Esophagus muscularis mucosa (tissue), 4 donors: Measurements from ENCODE around the gene C1orf35. TPM values are rescaled to one million over a fixed set of nuclear protein-coding genes. Genes with fewer than 3 reads are reported as not detected.

Source experiments
- DNase-seq: peaks from one replicate; pipeline ENCODE4 v3.0.0-alpha.2; 2017; ENCODE audit errors: extremely low spot score
- H3K27ac ChIP-seq, 4 donors: fragments of 200-600 bp; sonication (generic); replicated peaks in 1 of 4; 1 replicate in 3 of 4; 2 replicates in 1 of 4; pipeline ENCODE4 v1.5.1; 2016 to 2019; ENCODE audit warnings: mild to moderate bottlenecking in 1 of 4
- H3K27me3 ChIP-seq, 4 donors: fragments of 200-600 bp; sonication (generic); one replicate each; pipeline versions ENCODE4 v1.5.1 to v1.6.0; 2016 to 2019
- H3K36me3 ChIP-seq, 4 donors: fragments of 200-600 bp; sonication (generic); one replicate each; pipeline ENCODE4 v1.5.1; 2016 to 2019
- H3K4me1 ChIP-seq, 4 donors: fragments of 200-600 bp; sonication (generic); one replicate each; pipeline ENCODE4 v1.5.1; 2016 to 2019
- H3K4me3 ChIP-seq, 4 donors: fragments of 200-600 bp; sonication (generic); 1 replicate in 2 of 4; 2 replicates in 2 of 4; pipeline ENCODE4 v1.5.1; 2016 to 2019; ENCODE audit warnings: mild to moderate bottlenecking in 4 of 4, moderate library complexity in 1 of 4
- H3K9me3 ChIP-seq, 4 donors: fragments of 200-600 bp; sonication (generic); 1 replicate in 3 of 4; 2 replicates in 1 of 4; pipeline ENCODE4 v1.5.1; 2016 to 2019
- CTCF ChIP-seq, 3 experiments: fragments of 200-600 bp in 2 of 3; fragments of 450-650 bp in 1 of 3; sonication (generic) in 2 of 3; IDR thresholded peaks; one replicate each; pipeline ENCODE4 v1.5.1; 2017 to 2019; ENCODE audit warnings: antibody characterized with exemption in 3 of 3, mild to moderate bottlenecking in 2 of 3, moderate library complexity in 1 of 3
- EP300 ChIP-seq: sonication (generic); formaldehyde crosslinking; IDR thresholded peaks from one replicate; pipeline ENCODE4 v1.6.1; 2017; ENCODE audit warnings: antibody characterized with exemption
- POLR2A ChIP-seq: fragments of 450-650 bp; IDR thresholded peaks from one replicate; pipeline ENCODE4 v1.6.1; 2017; ENCODE audit warnings: antibody characterized with exemption, moderate library complexity, mild to moderate bottlenecking, low read depth
- POLR2AphosphoS5 ChIP-seq, 2 donors: sonication (generic); formaldehyde crosslinking; IDR thresholded peaks; one replicate each; pipeline ENCODE4 v1.6.1; 2017; ENCODE audit warnings: antibody characterized with exemption in 2 of 2
- WGBS: methylation state at CpG from one replicate; pipeline ENCODE4 v1.1.5; 2018; 5-methylcytosine and 5-hydroxymethylcytosine counted together
- intact Hi-C: fragments of 100-400 bp; cut with DNase I; formaldehyde crosslinking; loops from one replicate; pipeline ENCODE4 v1.15.1; 2023
- total RNA-seq, 4 donors: library from RNA; depleted of rRNA; stranded (reverse); fragments of >200 nt; gene quantifications; one replicate each; pipeline versions ENCODE4 v1.1.0 to v1.2.1, GENCODE V29; 2016

Gene C1orf35
- total RNA-seq, 4 donors from 2014 or later = 11.2 to 24.3 (median 11.9) TPM

- H3K27ac ChIP-seq = no peak overlapping the region
- no peak for DNase-seq
- no peaks in the 10 kb centered on the region for H3K27me3 ChIP-seq
- intact Hi-C loops = no loop called here
- H3K4me3 ChIP-seq = no peak overlapping the region
- WGBS = 59% methylated on average over 5 of the region's 5 CpGs
- H3K36me3 ChIP-seq = no peaks in the 10 kb centered on the region
- H3K9me3 ChIP-seq = no peaks in the 10 kb centered on the region
- TF ChIP-seq POLR2AphosphoS5 (IDR thresholded peaks at IDR 0.05) (no peak), POLR2A (no peak), CTCF (IDR thresholded peaks at IDR 0.05) (no peak), EP300 (no peak)
- H3K4me1 ChIP-seq = no peaks in the 10 kb centered on the region
Observed at GRCh38 chr1:228120857-228121489, 17.8 kb upstream of the C1orf35 start.

GRCh38 chr1:228120351-228120750 is 17.2 kb upstream of the C1orf35 start:
- TF ChIP-seq POLR2AphosphoS5 (IDR thresholded peaks at IDR 0.05) (no peak), CTCF (IDR thresholded peaks at IDR 0.05) (no peak), POLR2A (no peak), EP300 (no peak)
- WGBS = 90% methylated on average over 1 of the region's 1 CpG
- no peak for DNase-seq
- intact Hi-C loops = no loop called here
- Histone ChIP-seq H3K4me1 (no peaks in the 10 kb centered on the region), H3K9me3 (no peaks in the 10 kb centered on the region), H3K36me3 (no peaks in the 10 kb centered on the region), H3K27me3 (no peaks in the 10 kb centered on the region), H3K4me3 (no peak overlapping the region), H3K27ac (no peak overlapping the region)

GRCh38 chr1:228118040-228118439 is 14.9 kb upstream of the C1orf35 start:
- H3K4me3 ChIP-seq = no peak overlapping the region
- intact Hi-C loops = no loop called here
- no peak for TF ChIP-seq EP300
- TF ChIP-seq CTCF (IDR thresholded peaks at IDR 0.05) = no peak
- no peak for TF ChIP-seq POLR2A
- no peak for TF ChIP-seq POLR2AphosphoS5 (IDR thresholded peaks at IDR 0.05)
- no peak for DNase-seq
- no peaks in the 10 kb centered on the region for H3K9me3 ChIP-seq
- 79% methylated on average over 2 of the region's 2 CpGs for WGBS
- H3K36me3 ChIP-seq = no peaks in the 10 kb centered on the region
- H3K27ac ChIP-seq = no peak overlapping the region
- no peaks in the 10 kb centered on the region for H3K27me3 ChIP-seq
- no peaks in the 10 kb centered on the region for H3K4me1 ChIP-seq

GRCh38 chr1:228117335-228117734 is 14.2 kb upstream of the C1orf35 start:
- Histone ChIP-seq H3K4me1 (no peaks in the 10 kb centered on the region), H3K9me3 (no peaks in the 10 kb centered on the region), H3K27ac (no peak overlapping the region), H3K4me3 (no peak overlapping the region), H3K36me3 (no peaks in the 10 kb centered on the region), H3K27me3 (no peaks in the 10 kb centered on the region)
- whole genome bisulfite sequencing = 96% methylated on average over 4 of the region's 4 CpGs
- DNase-seq = no peak
- TF ChIP-seq CTCF (IDR thresholded peaks at IDR 0.05) = no peak
- no peak for TF ChIP-seq POLR2A
- TF ChIP-seq EP300 = no peak
- TF ChIP-seq POLR2AphosphoS5 (IDR thresholded peaks at IDR 0.05) = no peak
- intact Hi-C loops = no loop called here

GRCh38 chr1:228114827-228115226 is 11.7 kb upstream of the C1orf35 start:
- intact Hi-C loops = no loop called here
- no peak overlapping the region for H3K4me3 ChIP-seq
- no peak for TF ChIP-seq POLR2AphosphoS5 (IDR thresholded peaks at IDR 0.05)
- TF ChIP-seq EP300 = no peak
- no peak for TF ChIP-seq POLR2A
- TF ChIP-seq CTCF (IDR thresholded peaks at IDR 0.05) = no peak
- H3K9me3 ChIP-seq = no peaks in the 10 kb centered on the region
- no peak overlapping the region for H3K27ac ChIP-seq
- DNase-seq = no peak
- H3K36me3 ChIP-seq = no peaks in the 10 kb centered on the region
- WGBS = 75% methylated on average over 3 of the region's 3 CpGs
- H3K27me3 ChIP-seq = no peaks in the 10 kb centered on the region
- peaks cover 6 to 13% (median 9%) of the 10 kb centered on the region in 4 donors for H3K4me1 ChIP-seq
